GM18519 (cell line): ENCODE measurements around the gene PCDHA6.
"Not testable (repeated sequence)": the region's sequence is repeated elsewhere in the genome, so short reads cannot be mapped to it uniquely, and the experiment has no call there.

Experiments used
- ATAC-seq: cut with Tn5 transposase; IDR thresholded peaks from one replicate; pipeline ENCODE4 v1.9.1; 2021; ENCODE audit warnings: mild to moderate bottlenecking, moderate library complexity; ENCODE audit not compliant: unreplicated experiment, low FRiP score

Gene PCDHA6

DNA sequence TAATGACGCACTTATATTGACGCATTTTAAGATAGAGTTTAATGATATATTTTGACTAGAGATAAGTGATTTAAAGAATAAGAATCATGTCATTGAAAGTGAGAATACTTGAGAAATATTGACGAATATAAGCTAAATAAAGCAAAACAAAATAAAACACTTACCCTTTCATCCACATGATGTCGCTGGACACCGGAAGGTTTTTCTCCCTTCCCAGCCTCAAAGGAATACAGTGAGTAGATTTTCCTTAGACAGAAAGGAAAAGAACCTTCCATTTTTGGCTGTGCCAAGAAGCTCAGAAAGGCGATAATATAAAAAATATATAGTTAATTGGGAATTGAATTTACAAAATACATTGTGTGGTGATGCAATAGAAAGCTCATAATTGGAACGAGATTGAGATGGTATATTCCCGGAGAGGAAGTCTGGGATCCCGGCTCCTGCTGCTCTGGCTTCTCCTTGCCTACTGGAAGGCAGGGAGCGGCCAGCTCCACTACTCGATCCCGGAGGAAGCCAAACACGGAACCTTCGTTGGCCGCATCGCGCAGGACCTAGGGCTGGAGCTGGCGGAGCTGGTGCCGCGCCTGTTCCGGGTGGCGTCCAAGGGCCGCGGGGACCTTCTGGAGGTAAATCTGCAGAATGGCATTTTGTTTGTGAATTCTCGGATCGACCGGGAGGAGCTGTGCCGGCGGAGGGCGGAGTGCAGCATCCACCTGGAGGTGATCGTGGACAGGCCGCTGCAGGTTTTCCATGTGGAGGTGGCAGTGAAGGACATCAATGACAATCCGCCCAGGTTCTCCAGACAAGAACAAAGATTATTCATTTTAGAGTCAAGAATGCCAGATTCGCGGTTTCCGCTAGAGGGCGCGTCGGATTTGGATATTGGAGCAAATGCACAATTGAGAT, 6.1 kb upstream of the PCDHA6 start, which contains the start of gene PCDHA5:
Gene PCDHA5 (plus strand): TSS at position 239 of the 906 bp plus-strand sequence.
- ATAC-seq, result no peak

DNA sequence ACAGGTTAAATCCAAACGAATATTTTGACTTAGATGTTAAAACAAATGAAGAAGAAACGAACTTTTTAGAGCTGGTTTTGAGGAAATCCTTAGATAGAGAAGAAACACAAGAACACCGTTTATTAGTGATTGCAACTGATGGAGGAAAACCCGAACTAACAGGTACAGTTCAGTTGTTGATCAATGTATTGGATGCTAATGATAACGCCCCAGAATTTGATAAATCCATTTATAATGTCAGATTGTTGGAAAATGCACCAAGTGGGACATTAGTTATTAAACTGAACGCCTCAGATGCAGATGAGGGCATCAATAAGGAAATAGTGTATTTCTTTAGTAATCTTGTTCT, 5.5 kb upstream of the PCDHA6 start:
- ATAC-seq, result no peak

DNA sequence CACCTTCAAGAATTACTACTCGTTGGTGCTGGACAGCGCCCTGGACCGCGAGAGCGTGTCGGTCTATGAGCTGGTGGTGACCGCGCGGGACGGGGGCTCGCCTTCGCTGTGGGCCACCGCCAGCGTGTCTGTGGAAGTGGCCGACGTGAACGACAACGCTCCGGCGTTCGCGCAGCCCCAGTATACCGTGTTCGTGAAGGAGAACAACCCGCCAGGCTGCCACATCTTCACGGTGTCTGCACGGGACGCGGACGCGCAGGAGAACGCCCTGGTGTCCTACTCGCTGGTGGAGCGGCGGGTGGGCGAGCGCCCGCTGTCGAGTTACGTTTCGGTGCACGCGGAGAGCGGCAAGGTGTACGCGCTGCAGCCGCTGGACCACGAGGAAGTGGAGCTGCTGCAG, 4.8 kb upstream of the PCDHA6 start:
- not testable (repeated sequence) for ATAC-seq

DNA sequence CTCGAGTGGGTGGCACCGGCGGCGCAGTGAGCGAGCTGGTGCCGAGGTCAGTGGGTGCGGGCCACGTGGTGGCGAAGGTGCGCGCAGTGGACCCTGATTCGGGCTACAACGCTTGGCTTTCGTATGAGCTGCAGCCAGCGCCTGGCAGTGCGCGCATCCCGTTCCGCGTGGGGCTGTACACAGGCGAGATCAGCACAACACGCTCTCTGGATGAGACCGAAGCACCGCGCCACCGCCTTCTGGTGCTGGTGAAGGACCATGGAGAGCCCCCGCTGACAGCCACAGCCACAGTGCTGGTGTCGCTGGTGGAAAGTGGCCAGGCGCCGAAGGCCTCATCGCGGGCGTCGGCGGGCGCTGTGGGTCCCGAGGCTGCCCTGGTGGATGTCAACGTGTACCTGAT, 4.3 kb upstream of the PCDHA6 start:
- ATAC-seq, result no peak

DNA sequence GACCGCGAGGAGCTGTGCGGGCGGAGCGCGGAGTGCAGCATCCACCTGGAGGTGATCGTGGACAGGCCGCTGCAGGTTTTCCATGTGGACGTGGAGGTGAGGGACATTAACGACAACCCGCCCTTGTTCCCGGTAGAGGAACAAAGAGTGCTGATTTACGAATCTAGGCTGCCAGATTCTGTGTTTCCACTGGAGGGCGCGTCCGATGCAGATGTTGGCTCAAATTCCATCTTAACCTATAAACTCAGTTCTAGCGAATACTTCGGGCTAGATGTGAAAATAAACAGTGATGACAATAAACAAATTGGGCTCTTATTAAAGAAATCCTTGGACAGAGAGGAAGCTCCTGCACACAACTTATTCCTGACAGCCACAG, 590 bp downstream of the PCDHA6 start:
- ATAC-seq, result no peak

DNA sequence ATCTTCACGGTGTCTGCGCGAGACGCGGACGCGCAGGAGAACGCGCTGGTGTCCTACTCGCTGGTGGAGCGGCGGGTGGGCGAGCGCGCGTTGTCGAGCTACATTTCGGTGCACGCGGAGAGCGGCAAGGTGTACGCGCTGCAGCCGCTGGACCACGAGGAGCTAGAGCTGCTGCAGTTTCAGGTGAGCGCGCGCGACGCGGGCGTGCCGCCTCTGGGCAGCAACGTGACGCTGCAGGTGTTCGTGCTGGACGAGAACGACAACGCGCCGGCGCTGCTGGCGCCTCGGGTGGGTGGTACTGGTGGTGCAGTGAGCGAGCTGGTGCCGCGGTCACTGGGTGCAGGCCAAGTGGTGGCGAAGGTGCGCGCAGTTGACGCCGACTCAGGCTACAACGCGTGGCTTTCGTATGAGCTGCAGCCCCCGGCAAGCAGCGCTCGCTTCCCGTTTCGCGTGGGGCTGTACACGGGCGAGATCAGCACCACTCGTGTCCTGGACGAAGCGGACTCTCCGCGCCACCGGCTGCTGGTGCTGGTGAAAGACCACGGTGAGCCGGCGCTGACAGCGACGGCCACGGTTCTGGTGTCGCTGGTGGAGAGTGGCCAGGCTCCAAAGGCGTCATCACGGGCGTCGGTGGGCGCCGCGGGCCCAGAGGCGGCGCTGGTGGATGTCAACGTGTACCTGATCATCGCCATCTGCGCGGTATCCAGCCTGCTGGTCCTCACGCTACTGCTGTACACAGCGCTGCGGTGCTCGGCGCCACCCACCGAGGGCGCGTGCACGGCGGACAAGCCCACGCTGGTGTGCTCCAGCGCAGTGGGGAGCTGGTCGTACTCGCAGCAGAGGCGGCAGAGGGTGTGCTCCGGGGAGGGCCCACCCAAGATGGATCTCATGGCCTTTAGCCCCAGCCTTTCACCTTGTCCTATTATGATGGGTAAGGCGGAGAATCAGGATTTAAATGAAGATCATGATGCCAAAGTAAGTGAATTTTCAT, 2.0 kb downstream of the PCDHA6 start:
- ATAC-seq, result not testable (repeated sequence)

DNA sequence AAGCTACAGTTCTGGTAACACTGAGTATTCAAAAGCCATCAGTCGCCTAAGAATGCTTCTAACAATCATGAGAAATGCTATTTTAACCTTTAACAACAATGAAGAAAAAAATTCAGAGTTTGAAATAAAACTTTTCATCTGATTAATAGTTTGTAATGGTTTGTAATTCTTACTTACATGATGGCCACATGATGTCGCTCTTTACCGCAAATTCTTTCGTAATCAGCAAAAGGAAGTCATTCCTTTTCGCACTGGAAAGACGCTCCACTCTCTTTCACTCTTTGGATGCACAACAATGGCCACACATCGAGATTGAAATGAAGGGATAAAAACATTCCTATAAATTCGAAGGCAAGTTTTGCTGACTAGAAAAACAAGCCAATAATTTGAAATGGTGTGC, 6.2 kb downstream of the PCDHA6 start, which contains the start of gene PCDHA7:
Gene PCDHA7 (plus strand): TSS at position 277 of the 400 bp plus-strand sequence. CDS start 115 bp downstream, at position 392.
- no peak for ATAC-seq

DNA sequence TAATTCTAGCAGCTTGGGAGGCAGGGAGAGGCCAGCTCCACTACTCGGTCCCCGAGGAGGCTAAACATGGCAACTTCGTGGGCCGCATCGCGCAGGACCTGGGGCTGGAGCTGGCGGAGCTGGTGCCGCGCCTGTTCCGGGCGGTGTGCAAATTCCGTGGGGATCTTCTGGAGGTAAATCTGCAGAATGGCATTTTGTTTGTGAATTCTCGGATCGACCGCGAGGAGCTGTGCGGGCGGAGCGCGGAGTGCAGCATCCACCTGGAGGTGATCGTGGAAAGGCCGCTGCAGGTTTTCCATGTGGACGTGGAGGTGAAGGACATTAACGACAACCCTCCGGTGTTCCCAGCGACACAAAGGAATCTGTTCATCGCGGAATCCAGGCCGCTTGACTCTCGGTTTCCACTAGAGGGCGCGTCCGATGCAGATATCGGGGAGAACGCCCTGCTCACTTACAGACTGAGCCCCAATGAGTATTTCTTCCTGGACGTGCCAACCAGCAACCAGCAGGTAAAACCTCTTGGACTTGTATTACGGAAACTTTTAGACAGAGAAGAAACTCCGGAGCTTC, 6.8 kb downstream of the PCDHA6 start:
- ATAC-seq, result not testable (repeated sequence)

DNA sequence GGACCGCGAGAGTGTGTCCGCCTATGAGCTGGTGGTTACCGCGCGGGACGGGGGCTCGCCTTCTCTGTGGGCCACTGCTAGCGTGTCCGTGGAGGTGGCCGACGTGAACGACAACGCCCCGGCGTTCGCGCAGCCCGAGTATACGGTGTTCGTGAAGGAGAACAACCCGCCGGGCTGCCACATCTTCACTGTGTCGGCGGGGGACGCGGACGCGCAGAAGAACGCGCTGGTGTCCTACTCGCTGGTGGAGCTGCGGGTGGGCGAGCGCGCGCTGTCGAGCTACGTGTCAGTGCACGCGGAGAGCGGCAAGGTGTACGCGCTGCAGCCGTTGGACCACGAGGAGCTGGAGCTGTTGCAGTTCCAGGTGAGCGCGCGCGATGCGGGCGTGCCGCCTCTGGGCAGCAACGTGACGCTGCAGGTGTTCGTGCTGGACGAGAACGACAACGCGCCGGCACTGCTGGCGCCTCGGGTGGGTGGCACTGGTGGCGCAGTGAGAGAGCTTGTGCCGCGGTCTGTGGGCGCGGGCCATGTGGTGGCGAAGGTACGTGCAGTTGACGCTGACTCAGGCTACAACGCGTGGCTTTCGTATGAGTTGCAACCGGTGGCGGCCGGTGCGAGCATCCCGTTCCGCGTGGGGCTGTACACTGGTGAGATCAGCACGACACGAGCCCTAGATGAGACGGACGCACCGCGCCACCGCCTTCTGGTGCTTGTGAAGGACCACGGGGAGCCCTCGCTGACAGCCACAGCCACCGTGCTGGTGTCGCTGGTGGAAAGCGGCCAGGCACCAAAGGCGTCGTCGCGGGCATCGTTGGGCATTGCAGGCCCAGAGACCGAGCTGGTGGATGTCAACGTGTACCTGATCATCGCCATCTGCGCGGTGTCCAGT, 8.1 kb downstream of the PCDHA6 start:
- no peak for ATAC-seq

DNA sequence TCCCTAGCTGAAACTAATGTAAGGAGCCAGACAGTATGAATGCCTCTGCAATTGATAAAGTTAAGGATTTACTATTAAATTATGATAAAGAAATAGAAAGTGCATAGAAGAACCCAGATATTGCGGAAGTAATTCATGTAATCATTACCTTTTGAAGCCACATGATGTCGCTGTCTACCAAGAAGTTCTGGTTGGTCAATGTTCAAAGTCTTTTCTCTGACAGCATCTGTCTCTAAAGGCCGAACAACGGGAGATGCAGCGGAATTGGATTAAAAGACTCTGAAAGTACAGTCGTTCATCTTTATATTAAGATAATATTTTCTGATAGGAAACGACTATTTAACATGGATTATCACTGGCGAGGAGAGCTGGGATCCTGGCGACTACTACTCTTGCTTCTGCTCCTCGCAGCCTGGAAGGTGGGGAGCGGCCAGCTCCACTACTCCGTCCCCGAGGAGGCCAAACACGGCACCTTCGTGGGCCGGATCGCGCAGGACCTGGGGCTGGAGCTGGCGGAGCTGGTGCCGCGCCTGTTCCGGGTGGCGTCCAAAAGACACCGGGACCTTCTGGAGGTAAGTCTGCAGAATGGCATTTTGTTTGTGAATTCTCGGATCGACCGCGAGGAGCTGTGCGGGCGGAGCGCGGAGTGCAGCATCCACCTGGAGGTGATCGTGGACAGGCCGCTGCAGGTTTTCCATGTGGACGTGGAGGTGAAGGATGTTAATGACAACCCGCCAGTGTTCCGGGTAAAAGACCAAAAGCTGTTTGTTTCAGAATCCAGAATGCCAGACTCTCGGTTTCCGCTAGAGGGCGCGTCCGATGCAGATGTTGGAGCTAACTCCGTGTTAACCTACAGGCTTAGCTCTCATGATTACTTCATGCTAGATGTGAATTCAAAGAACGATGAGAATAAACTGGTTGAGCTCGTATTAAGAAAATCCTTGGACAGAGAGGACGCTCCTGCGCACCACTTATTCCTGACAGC, 13.5 kb downstream of the PCDHA6 start, which contains the start of gene PCDHA8:
Gene PCDHA8 (plus strand): TSS at position 210 of the 985 bp plus-strand sequence. CDS start 135 bp downstream, at position 345.
- ATAC-seq, result no peak

DNA sequence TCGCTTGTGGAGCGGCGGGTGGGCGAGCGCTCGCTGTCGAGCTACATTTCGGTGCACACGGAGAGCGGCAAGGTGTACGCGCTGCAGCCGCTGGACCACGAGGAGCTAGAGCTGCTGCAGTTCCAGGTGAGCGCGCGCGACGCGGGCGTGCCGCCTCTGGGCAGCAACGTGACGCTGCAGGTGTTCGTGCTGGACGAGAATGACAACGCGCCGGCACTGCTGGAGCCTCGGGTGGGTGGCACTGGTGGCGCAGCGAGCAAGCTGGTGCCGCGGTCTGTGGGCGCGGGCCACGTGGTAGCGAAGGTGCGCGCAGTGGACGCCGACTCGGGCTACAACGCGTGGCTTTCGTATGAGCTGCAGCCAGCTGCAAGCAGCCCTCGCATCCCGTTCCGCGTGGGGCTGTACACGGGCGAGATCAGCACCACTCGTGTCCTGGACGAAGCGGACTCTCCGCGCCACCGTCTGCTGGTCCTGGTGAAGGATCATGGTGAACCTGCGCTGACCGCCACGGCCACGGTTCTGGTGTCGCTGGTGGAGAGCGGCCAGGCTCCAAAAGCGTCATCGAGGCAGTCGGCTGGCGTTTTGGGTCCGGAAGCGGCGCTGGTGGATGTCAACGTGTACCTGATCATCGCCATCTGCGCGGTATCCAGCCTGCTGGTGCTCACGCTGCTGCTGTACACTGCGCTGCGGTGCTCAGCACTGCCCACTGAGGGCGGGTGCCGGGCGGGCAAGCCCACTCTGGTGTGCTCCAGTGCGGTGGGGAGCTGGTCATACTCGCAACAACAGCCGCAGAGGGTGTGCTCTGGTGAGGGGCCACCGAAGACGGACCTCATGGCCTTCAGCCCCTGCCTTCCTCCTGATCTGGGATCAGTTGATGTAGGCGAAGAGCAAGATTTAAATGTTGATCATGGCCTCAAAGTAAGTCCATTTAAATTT, 15.3 kb downstream of the PCDHA6 start:
- ATAC-seq, result no peak

DNA sequence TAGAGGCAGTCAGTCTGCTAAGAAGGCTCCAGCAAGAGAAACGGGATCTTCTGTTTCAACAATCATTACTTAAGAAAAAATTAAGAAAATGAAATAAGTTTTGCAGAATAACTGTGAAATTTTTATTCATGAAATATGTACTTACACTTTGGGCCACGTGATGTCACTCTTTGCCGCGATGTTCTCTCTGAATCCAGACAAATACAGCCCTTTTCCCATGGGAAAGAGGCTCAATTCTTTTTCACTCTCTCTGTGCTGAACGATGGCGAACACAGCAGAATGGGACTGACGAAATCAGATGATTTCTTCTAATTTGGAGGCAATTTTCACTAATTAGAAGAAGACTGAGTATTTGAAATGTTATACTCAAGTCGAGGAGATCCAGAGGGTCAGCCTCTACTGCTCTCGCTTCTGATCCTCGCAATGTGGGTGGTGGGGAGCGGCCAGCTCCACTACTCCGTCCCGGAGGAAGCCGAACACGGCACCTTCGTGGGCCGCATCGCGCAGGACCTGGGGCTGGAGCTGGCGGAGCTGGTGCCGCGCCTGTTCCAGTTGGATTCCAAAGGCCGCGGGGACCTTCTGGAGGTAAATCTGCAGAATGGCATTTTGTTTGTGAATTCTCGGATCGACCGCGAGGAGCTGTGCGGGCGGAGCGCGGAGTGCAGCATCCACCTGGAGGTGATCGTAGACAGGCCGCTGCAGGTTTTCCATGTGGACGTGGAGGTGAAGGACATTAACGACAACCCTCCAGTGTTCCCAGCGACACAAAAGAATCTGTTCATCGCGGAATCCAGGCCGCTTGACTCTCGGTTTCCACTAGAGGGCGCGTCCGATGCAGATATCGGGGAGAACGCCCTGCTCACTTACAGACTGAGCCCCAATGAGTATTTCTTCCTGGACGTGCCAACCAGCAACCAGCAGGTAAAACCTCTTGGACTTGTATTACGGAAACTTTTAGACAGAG, 20.7 kb downstream of the PCDHA6 start, which contains the start of gene PCDHA9:
Gene PCDHA9 (plus strand): TSS at position 244 of the 964 bp plus-strand sequence. CDS start 114 bp downstream, at position 358.
- not testable (repeated sequence) for ATAC-seq

DNA sequence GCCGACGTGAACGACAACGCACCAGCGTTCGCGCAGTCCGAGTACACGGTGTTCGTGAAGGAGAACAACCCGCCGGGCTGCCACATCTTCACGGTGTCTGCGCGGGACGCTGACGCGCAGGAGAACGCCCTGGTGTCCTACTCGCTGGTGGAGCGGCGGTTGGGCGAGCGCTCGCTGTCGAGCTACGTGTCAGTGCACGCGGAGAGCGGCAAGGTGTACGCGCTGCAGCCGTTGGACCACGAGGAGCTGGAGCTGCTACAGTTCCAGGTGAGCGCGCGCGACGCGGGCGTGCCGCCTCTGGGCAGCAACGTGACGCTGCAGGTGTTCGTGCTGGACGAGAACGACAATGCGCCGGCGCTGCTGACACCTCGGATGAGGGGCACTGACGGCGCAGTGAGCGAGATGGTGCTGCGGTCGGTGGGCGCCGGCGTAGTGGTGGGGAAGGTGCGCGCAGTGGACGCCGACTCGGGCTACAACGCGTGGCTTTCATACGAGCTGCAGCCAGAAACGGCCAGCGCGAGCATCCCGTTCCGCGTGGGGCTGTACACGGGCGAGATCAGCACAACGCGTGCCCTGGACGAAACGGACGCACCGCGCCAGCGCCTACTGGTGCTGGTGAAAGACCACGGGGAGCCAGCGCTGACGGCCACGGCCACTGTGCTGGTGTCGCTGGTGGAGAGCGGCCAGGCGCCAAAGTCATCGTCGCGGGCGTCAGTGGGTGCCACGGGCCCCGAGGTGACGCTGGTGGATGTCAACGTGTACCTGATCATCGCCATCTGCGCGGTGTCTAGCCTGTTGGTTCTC, 22.3 kb downstream of the PCDHA6 start:
- not testable (repeated sequence) for ATAC-seq

DNA sequence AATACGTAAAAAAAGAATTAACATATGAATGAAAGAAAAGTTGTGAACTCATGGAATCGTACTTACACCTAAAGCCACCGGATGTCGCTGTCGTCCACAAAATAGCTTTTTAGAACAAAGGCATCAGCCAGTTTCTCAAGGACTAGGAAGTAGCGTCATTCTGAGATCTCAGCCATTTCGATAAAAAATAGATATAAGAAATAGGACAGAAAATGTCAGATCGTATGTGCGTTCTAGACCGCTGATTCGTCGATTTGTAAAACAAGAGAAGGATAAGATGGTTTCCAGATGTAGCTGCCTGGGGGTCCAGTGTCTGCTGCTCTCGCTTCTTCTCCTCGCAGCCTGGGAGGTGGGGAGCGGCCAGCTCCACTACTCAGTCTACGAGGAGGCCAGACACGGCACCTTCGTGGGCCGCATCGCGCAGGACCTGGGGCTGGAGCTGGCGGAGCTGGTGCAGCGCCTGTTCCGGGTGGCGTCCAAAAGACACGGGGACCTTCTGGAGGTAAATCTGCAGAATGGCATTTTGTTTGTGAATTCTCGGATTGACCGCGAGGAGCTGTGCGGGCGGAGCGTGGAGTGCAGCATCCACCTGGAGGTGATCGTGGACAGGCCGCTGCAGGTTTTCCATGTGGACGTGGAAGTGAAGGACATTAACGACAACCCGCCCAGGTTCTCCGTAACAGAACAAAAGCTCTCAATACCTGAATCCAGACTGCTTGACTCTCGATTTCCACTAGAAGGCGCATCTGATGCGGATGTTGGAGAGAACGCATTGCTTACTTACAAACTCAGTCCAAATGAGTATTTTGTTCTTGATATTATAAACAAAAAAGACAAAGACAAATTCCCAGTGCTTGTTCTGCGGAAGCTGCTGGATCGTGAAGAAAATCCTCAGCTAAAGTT, 28.3 kb downstream of the PCDHA6 start, which contains the start of gene PCDHA10:
Gene PCDHA10 (plus strand): TSS at position 126 of the 903 bp plus-strand sequence. CDS start 152 bp downstream, at position 278.
- no peak for ATAC-seq
